Astrocyte (in vitro differentiated cells and primary cell): ENCODE results near the gene MICAL3. TPM values are rescaled to one million over a fixed set of nuclear protein-coding genes. Genes with fewer than 3 reads are reported as not detected.
A peak's percentile ranks its signal among the peaks of the same experiment; 100 is the strongest.

Source experiments
- DNase-seq: peaks from one replicate; pipeline ENCODE4 v3.0.0-alpha.2; 2010; ENCODE audit warnings: low read depth
- FAIRE-seq: peaks from 2 replicates; lab custom pipeline; 2011; peaks lifted over from hg19 to GRCh38; lab: Jason Lieb, UNC
- H2AFZ ChIP-seq: 2 replicates; pipeline ENCODE4 v1.6.0; 2012; ENCODE audit warnings: low read depth, low read length, inconsistent platforms
- H3K27ac ChIP-seq: 2 replicates; pipeline ENCODE4 v1.5.1; 2011; ENCODE audit warnings: low read depth, low read length, inconsistent platforms
- H3K27me3 ChIP-seq: 2 replicates; pipeline ENCODE4 v1.6.0; 2011; ENCODE audit warnings: low read length, inconsistent platforms; ENCODE audit not compliant: insufficient read depth
- H3K36me3 ChIP-seq: 2 replicates; pipeline ENCODE4 v1.5.1; 2011; ENCODE audit warnings: low read length, inconsistent platforms; ENCODE audit not compliant: insufficient read depth
- H3K4me1 ChIP-seq: 2 replicates; pipeline ENCODE4 v1.5.1; 2011; ENCODE audit warnings: low read length, inconsistent platforms; ENCODE audit not compliant: insufficient read depth
- H3K4me2 ChIP-seq: 2 replicates; pipeline ENCODE4 v1.6.0; 2012; ENCODE audit warnings: low read length, inconsistent platforms
- H3K4me3 ChIP-seq: 2 replicates; pipeline ENCODE4 v1.5.1; 2011; ENCODE audit warnings: low read depth, mild to moderate bottlenecking, low read length, inconsistent platforms; ENCODE audit not compliant: insufficient read depth
- H3K79me2 ChIP-seq: 2 replicates; pipeline ENCODE4 v1.6.0; 2012; ENCODE audit warnings: mild to moderate bottlenecking, low read length, inconsistent platforms; ENCODE audit not compliant: insufficient read depth
- H3K9ac ChIP-seq: 2 replicates; pipeline ENCODE4 v1.6.0; 2012; ENCODE audit warnings: mild to moderate bottlenecking, low read length, inconsistent platforms
- H3K9me3 ChIP-seq: 2 replicates; pipeline ENCODE4 v1.5.1; 2012; ENCODE audit warnings: low read depth, mild to moderate bottlenecking, low read length, inconsistent platforms; ENCODE audit not compliant: insufficient read depth
- H4K20me1 ChIP-seq: 2 replicates; pipeline ENCODE4 v1.6.0; 2012; ENCODE audit warnings: low read length, inconsistent platforms; ENCODE audit not compliant: insufficient read depth
- H3K27ac Mint-ChIP-seq: one replicate; pipeline ENCODE4 v1.8.0; 2021; ENCODE audit warnings: mild to moderate bottlenecking, mixed read lengths; ENCODE audit not compliant: unreplicated experiment
- H3K27me3 Mint-ChIP-seq: one replicate; pipeline ENCODE4 v1.8.0; 2021; ENCODE audit warnings: low read depth, mixed read lengths; ENCODE audit not compliant: unreplicated experiment
- H3K36me3 Mint-ChIP-seq: one replicate; pipeline ENCODE4 v1.8.0; 2021; ENCODE audit warnings: low read depth, mixed read lengths; ENCODE audit not compliant: unreplicated experiment
- H3K4me1 Mint-ChIP-seq: one replicate; pipeline ENCODE4 v1.8.0; 2021; ENCODE audit warnings: low read depth, mixed read lengths; ENCODE audit not compliant: unreplicated experiment
- H3K4me3 Mint-ChIP-seq: one replicate; pipeline ENCODE4 v1.8.0; 2021; ENCODE audit warnings: mild to moderate bottlenecking, moderate library complexity, mixed read lengths; ENCODE audit not compliant: unreplicated experiment
- H3K9me3 Mint-ChIP-seq: one replicate; pipeline ENCODE4 v1.8.0; 2021; ENCODE audit warnings: mild to moderate bottlenecking, mixed read lengths; ENCODE audit not compliant: unreplicated experiment
- CTCF ChIP-seq: IDR thresholded peaks from 2 replicates; pipeline ENCODE4 v1.5.1; 2011; ENCODE audit warnings: low read depth, mild to moderate bottlenecking, inconsistent platforms, low read length, moderate library complexity; ENCODE audit not compliant: insufficient read depth
- EZH2 ChIP-seq: IDR thresholded peaks from 2 replicates; pipeline ENCODE4 v1.6.1; 2012; ENCODE audit warnings: mild to moderate bottlenecking, low read length, inconsistent platforms; ENCODE audit not compliant: insufficient read depth
- total RNA-seq: library from RNA; stranded (reverse); gene quantifications from 2 replicates; pipeline ENCODE4 v1.2.1, GENCODE V29; 2021

The MICAL3 gene
- total RNA-seq, 1 donor from 2014 or later = 113 TPM

- Histone ChIP-seq H3K9ac (peak overlapping the region; percentile 24), H2AFZ (no peak overlapping the region), H3K27ac (no peak overlapping the region), H3K79me2 (peaks cover 90% of the 10 kb centered on the region), H4K20me1 (peaks cover 74% of the 10 kb centered on the region), H3K4me1 (peaks cover 23% of the 10 kb centered on the region), H3K9me3 (no peaks in the 10 kb centered on the region), H3K36me3 (no peaks in the 10 kb centered on the region), H3K27me3 (no peaks in the 10 kb centered on the region), H3K4me3 (no peak overlapping the region), H3K4me2 (no peak overlapping the region)
- no peak overlapping the region for H3K4me3 Mint-ChIP-seq
- no peak for FAIRE-seq
- H3K27ac Mint-ChIP-seq = peak overlapping the region; percentile 42
- no peak for DNase-seq
- H3K4me1 Mint-ChIP-seq = peaks cover 40% of the 10 kb centered on the region
- no peaks in the 10 kb centered on the region for H3K27me3 Mint-ChIP-seq
- no peak for TF ChIP-seq CTCF
- no peak for TF ChIP-seq EZH2
- no peaks in the 10 kb centered on the region for H3K36me3 Mint-ChIP-seq
- H3K9me3 Mint-ChIP-seq = no peaks in the 10 kb centered on the region
Measured at GRCh38 chr22:17990942-17991341, 33.4 kb downstream of the MICAL3 start.

GRCh38 chr22:17990147-17990546 lies 34.2 kb downstream of the MICAL3 start:
- no peaks in the 10 kb centered on the region for H3K36me3 ChIP-seq
- Mint-ChIP-seq H3K36me3 (peaks cover 3% of the 10 kb centered on the region), H3K27me3 (no peaks in the 10 kb centered on the region), H3K9me3 (no peaks in the 10 kb centered on the region), H3K4me3 (no peak overlapping the region), H3K4me1 (peaks cover 44% of the 10 kb centered on the region), H3K27ac (peak overlapping the region; percentile 42)
- H3K9ac ChIP-seq = peak overlapping the region; percentile 24
- no peak overlapping the region for H3K4me2 ChIP-seq
- peaks cover 24% of the 10 kb centered on the region for H3K4me1 ChIP-seq
- H3K27me3 ChIP-seq = no peaks in the 10 kb centered on the region
- TF ChIP-seq EZH2 (no peak), CTCF (no peak)
- FAIRE-seq (no peak), DNase-seq (peak; percentile 50)
- H3K9me3 ChIP-seq = no peaks in the 10 kb centered on the region
- H3K27ac ChIP-seq = no peak overlapping the region
- peaks cover 90% of the 10 kb centered on the region for H3K79me2 ChIP-seq
- H3K4me3 ChIP-seq = no peak overlapping the region
- no peak overlapping the region for H2AFZ ChIP-seq
- peaks cover 71% of the 10 kb centered on the region for H4K20me1 ChIP-seq

DNA sequence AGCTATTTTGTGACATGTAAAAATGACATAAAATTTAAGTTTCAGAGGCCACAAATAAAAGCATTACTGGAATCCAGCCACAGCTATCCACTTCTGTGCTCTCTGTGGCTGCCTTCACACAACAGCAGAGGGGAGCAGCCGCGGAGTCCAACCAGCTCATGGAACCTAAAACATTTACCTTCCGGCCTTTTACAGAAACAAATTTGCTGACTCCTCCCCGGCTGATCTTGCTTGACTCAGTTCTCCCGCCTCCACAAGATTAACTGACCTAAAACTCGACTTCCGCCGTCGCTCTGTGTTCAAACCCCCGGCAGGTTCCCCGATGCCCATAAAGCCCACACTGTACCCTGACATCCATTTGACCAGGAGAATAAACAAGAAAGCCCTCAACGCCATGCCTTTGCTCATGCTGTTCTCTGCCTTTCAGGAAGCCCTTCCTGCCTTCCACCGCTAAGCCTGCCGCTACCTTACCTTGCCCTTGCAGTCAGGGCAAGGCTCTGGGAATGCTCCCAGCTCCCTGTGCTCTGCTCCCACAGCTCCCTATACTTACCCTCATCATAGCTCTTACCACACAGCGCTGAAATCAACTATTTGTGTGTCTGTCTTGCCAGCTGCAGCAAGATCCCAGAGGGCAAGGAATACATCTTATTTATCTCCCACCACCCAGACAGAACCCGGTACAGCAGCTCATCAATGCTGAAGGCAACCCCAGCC lies 35.4 kb downstream of the MICAL3 start:
- peaks cover 3% of the 10 kb centered on the region for H3K36me3 Mint-ChIP-seq
- Histone ChIP-seq H3K4me3 (no peak overlapping the region), H3K9ac (no peak overlapping the region), H2AFZ (no peak overlapping the region), H3K4me2 (no peak overlapping the region), H3K79me2 (peaks cover 85% of the 10 kb centered on the region), H3K27ac (peak overlapping the region; percentile 19), H3K36me3 (no peaks in the 10 kb centered on the region), H4K20me1 (peaks cover 62% of the 10 kb centered on the region), H3K27me3 (no peaks in the 10 kb centered on the region), H3K9me3 (no peaks in the 10 kb centered on the region), H3K4me1 (peaks cover 24% of the 10 kb centered on the region)
- peak overlapping the region; percentile 42 for H3K27ac Mint-ChIP-seq
- TF ChIP-seq EZH2 = no peak
- TF ChIP-seq CTCF = no peak
- H3K4me1 Mint-ChIP-seq = peaks cover 49% of the 10 kb centered on the region
- FAIRE-seq = no peak
- no peaks in the 10 kb centered on the region for H3K27me3 Mint-ChIP-seq
- H3K4me3 Mint-ChIP-seq = peak overlapping the region; percentile 63
- no peak for DNase-seq
- no peaks in the 10 kb centered on the region for H3K9me3 Mint-ChIP-seq
